IPS-11a (cell line): ENCODE measurements around the gene DEFB128.

ENCODE experiments used
- H3K4me3 ChIP-seq: one replicate; pipeline ENCODE4 v1.5.1; 2013; ENCODE audit warnings: low read depth, low read length, control low read depth

Gene DEFB128

DNA sequence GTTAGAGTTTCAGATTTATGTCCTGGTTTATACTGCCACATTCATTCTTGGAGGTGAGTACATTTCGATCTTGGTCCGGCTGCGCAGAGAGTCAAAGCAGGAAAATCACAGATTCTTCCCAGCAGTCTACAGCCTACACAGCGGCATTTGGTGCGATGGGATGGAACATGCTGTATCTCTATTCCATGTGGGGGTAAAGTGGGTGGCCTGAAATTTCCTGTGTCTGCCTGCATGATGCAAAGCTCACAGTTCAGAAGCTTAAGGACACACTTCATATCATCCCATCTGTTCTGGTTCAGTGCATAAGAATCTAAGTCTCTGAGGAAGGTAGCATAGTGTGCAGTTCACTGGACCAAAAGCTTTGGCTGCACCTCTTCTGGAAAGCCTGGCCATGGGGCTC, 32.4 kb downstream of the DEFB128 start, which contains the start of gene DEFB127:
Gene DEFB127 (plus strand): TSS at position 301 of the 400 bp plus-strand sequence. CDS start 91 bp downstream, at position 392.
- no peak within 1 kb of the TSS for H3K4me3 ChIP-seq

- no peak overlapping the region for H3K4me3 ChIP-seq
Observed at GRCh38 chr20:152131-152530, 37.4 kb downstream of the DEFB128 start.

- H3K4me3 ChIP-seq = no peak overlapping the region
Observed at GRCh38 chr20:145877-146276, 43.6 kb downstream of the DEFB128 start.

GRCh38 chr20:142290-142689, 47.2 kb downstream of the DEFB128 start, which contains the start of gene DEFB126:
DEFB126 (plus strand) TSS chr20:142590; CDS start chr20:142629, 39 bp downstream.
- H3K4me3 ChIP-seq = no peak within 1 kb of the TSS
